ENCODE data around the gene STXBP5L.

DNA sequence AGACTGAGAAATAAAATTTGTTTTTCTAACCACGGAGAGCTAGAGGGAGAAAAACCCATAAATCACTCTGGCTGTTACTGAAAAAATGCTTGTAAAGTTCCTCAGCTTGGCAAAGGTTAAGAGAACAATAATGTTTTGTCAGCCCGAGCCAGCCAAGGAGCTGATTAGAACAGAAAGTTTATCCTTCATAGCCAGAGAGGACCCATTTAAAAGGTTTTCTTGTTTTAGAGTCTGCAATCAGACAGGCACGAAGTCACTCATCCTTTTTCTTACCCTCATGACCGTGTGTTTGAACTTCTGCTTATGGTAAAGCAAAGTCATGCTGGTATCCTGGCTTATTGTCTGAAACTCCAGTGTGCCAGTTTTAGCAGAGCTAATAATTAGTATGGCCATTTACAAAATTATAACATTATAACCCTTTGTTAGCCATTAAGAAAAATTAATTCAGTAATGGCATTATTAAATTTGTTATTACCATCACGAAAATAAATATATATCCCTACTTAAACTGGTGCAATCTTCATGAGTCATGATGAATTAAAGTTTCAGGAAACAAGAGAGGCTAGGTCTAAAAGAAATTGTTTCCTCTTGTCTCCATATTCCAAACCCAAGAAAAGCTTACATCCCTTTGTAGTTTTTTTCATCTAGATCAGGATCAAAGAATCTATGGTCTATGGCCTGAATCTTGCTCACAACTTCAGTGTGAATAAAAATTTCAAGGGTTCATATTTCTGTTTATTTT lies 13.5 kb upstream of the STXBP5L start:
- TF ChIP-seq EZH2phosphoT487 (IDR thresholded peaks at IDR 0.05; ENCODE audit: borderline replicate concordance, low read depth) (no peak), RCOR1 (IDR thresholded peaks at IDR 0.05; ENCODE audit: low read length) (no peak), RAD21 (IDR thresholded peaks at IDR 0.05; ENCODE audit: low read length) (no peak), EP300 (IDR thresholded peaks at IDR 0.05; ENCODE audit: borderline replicate concordance in 1 of 2, low read depth in 1 of 2, low read length in 1 of 2) (no peak), TEAD4 (IDR thresholded peaks at IDR 0.05; ENCODE audit: borderline replicate concordance, insufficient read depth) (no peak), SMC3 (IDR thresholded peaks at IDR 0.05; ENCODE audit: low read depth, low read length) (no peak)
- TF ChIP-seq, protein P1, sequence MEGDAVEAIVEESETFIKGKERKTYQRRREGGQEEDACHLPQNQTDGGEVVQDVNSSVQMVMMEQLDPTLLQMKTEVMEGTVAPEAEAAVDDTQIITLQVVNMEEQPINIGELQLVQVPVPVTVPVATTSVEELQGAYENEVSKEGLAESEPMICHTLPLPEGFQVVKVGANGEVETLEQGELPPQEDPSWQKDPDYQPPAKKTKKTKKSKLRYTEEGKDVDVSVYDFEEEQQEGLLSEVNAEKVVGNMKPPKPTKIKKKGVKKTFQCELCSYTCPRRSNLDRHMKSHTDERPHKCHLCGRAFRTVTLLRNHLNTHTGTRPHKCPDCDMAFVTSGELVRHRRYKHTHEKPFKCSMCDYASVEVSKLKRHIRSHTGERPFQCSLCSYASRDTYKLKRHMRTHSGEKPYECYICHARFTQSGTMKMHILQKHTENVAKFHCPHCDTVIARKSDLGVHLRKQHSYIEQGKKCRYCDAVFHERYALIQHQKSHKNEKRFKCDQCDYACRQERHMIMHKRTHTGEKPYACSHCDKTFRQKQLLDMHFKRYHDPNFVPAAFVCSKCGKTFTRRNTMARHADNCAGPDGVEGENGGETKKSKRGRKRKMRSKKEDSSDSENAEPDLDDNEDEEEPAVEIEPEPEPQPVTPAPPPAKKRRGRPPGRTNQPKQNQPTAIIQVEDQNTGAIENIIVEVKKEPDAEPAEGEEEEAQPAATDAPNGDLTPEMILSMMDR (IDR thresholded peaks at IDR 0.05): no peak
